PC-9 (cell line): Measurements from ENCODE around the gene TLE5.

ENCODE experiments used
- EZH2 ChIP-seq: fragments of 200-600 bp; sonication (generic); IDR thresholded peaks from 2 replicates; pipeline ENCODE4 v1.8.0; 2017; ENCODE audit warnings: antibody characterized with exemption, low read depth
- TF ChIP-seq, protein P1 (sequence below): fragments of 200-600 bp; sonication (generic); conservative IDR thresholded peaks from 2 replicates; pipeline ENCODE4 v1.6.1; 2017; ENCODE audit warnings: mixed run types, antibody characterized with exemption, mild to moderate bottlenecking, moderate library complexity

DNA sequence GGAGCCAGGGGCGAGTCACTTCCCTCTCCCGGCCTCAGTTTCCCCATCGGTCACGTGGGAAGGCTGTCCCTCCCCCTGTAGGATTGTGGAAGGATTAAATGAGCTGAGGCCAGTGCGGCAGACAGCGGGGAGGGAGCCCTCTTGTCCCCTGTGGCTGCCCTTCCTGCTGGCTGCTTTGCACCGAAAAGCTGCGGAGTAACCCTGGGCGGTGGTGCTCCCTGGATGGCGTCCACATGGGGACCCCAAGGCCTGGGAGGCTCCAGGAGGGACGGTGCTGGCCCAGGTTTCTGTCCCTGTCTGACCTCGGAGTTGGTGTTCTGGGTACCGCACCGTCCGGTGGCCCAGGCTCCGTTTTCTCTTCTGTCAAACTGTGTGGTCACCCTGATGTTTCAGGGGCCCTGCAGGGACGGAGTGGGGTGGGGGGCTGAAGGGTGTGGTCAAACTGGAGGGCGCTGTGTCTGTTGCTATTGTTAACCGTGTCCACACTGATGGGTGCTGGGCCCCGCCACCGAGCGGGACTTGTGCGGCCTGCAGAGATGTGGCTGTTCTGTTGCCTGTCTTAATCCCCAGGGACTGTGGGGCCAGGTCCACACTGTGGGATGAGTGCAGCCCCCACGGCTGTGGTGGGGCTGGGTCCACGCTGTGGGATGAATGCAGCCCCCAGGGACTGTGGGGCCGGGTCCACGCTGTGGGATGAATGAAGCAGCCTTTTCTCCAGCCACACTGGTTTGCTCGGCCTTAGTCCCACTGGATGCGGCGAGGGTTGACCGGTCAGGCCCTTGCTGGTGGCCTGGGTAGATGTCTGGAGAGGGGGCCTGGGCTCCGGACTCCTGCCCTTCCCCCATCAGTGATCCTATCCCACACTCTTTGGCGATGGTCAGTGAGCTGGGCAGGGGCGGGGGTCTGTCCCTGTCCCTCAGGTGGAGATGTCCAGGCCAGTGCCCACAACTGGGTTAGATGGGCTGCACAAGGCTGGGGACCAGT is 38.7 kb upstream of the TLE5 start:
- TF ChIP-seq, protein P1, sequence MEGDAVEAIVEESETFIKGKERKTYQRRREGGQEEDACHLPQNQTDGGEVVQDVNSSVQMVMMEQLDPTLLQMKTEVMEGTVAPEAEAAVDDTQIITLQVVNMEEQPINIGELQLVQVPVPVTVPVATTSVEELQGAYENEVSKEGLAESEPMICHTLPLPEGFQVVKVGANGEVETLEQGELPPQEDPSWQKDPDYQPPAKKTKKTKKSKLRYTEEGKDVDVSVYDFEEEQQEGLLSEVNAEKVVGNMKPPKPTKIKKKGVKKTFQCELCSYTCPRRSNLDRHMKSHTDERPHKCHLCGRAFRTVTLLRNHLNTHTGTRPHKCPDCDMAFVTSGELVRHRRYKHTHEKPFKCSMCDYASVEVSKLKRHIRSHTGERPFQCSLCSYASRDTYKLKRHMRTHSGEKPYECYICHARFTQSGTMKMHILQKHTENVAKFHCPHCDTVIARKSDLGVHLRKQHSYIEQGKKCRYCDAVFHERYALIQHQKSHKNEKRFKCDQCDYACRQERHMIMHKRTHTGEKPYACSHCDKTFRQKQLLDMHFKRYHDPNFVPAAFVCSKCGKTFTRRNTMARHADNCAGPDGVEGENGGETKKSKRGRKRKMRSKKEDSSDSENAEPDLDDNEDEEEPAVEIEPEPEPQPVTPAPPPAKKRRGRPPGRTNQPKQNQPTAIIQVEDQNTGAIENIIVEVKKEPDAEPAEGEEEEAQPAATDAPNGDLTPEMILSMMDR: no peak
- TF ChIP-seq EZH2: no peak
